ENCODE measurements around the gene PTPN4.

PTPN4 gene, protein sequence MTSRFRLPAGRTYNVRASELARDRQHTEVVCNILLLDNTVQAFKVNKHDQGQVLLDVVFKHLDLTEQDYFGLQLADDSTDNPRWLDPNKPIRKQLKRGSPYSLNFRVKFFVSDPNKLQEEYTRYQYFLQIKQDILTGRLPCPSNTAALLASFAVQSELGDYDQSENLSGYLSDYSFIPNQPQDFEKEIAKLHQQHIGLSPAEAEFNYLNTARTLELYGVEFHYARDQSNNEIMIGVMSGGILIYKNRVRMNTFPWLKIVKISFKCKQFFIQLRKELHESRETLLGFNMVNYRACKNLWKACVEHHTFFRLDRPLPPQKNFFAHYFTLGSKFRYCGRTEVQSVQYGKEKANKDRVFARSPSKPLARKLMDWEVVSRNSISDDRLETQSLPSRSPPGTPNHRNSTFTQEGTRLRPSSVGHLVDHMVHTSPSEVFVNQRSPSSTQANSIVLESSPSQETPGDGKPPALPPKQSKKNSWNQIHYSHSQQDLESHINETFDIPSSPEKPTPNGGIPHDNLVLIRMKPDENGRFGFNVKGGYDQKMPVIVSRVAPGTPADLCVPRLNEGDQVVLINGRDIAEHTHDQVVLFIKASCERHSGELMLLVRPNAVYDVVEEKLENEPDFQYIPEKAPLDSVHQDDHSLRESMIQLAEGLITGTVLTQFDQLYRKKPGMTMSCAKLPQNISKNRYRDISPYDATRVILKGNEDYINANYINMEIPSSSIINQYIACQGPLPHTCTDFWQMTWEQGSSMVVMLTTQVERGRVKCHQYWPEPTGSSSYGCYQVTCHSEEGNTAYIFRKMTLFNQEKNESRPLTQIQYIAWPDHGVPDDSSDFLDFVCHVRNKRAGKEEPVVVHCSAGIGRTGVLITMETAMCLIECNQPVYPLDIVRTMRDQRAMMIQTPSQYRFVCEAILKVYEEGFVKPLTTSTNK
- total RNA-seq = 142 to 247 reads per million in 2 donors

DNA sequence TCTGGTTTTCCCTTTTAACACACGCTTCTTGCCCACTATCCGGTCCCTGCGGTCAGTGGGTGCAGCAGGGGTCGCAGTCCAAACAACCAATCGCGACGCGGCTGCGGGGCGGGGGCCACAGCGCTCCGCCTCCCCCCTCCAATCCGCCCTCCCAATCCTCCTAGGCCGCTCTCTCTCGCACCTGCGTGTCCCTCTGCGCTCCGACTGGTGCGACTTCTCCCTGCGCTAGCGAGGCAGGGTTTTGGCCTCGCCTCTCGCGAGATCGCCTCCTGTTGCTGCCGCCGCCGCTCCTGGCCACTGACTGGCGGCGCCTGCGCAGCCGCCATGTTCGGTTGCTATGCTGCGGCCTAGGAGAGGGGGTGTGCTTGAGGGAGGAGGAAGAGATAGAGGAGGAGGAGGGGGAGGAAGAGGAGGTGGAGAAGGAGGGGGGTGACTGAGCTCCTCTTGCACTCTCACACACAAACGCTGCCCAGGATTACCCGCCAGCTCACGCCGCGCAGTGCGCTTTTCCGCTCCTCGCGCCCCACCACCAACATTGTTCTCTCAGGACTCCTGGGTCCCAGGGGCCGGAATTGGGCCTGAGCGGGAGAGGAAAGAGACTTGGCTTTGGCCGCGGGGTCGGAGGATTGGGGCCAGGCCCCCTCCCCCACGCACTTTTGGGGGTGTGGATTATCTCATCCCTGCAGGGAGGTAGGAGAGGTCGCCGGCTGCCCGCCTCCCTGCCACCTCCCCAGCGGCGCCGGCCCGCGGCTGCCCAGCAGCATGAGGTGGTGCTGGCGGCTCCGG lies at the start of gene PTPN4:
Gene PTPN4, plus strand, starts transcription at position 472 of the 786 bp plus-strand sequence. CDS start 49,932 bp downstream, outside the sequence.
- peak; percentile 92 for DNase-seq

GRCh38 chr2:119710281-119710680 lies 49.4 kb upstream of the PTPN4 start:
- DNase-seq = no peak

GRCh38 chr2:119711352-119711751 lies 48.4 kb upstream of the PTPN4 start:
- no peak for DNase-seq

GRCh38 chr2:119712571-119712970 lies 47.2 kb upstream of the PTPN4 start:
- DNase-seq = no peak

GRCh38 chr2:119713819-119714490 lies 45.8 kb upstream of the PTPN4 start:
- no peak for DNase-seq

DNA sequence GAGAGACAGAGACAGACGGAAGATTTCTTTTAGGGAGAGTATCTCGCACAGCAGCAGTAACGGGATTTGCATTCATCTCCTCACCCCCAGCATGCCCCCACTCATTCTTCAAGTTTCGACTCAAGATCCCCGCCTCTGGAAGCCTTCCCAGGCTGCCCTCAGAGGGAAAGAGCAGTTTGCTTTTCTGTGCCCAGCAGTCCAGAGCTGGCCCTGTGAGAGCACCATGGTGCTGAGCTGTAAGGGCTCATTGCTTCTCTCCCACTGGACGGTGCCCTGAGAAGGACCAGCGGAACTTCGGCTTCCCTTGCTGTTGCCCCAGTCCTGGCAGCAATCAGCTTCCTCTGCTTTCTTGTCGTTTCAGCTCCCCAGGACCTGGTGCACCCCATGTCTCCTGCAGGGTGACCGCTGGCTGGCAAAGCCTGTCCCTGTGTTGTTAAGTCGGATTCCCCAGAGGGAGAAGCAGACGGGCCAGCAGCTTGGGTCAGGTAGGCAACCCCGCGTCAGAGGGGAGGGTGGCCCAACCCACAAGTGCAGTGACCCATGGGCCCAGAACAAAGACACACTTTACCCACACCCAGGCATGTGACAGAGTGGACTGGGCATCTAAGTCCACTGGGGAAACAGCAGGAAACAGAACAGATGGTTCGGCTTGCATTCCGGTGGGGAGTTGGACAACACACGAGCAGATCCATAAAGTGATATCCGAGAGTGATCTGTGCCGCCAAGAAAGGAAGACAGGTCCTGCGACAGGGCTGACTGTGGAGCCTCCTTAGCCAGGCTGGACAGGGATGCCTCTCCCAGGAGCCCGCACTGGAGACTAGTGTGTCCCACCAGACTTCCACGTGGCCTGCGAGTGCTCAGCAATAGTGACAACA lies 44.1 kb upstream of the PTPN4 start:
- no peak for DNase-seq

- no peak for DNase-seq
These were observed 43.4 kb upstream of the PTPN4 start for GRCh38 chr2:119716284-119716672.

DNA sequence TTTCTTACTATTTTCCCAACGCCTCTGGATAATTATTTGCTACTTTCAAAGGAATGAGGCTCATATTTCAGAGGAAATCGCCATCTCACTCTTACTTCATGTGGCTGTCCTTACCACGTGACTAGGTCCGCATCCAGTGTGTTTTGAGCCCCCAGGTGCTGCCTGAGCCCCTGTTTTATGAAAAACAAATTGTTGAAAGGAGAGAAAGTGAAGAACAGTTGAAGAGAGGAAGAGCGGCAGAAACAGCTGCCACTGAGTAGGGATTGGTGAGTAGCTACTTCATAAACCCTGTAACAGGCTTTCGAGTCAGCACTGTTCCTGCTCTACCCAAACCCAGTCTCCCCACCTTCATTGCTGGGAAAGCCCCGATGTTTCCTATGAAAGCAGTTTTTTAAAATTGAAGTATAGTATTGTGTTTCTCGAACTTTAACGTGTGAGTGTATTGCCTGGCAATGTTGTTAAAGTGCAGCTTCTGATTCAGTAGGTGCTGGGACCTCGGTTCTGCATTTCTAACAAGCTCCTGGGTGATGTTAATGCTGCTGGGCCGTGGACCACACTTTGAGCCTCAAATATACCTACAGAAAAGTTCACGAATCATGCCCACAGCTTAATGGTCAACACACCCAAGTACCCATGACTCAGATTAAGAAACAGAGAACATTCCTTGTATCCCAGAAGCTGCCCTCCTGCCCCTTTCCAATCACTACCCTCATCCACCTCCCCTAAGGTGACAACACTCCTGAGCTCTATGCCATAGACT lies 41.0 kb upstream of the PTPN4 start:
- DNase-seq = no peak

GRCh38 chr2:119719261-119719627 lies 40.5 kb upstream of the PTPN4 start:
- DNase-seq = no peak

DNA sequence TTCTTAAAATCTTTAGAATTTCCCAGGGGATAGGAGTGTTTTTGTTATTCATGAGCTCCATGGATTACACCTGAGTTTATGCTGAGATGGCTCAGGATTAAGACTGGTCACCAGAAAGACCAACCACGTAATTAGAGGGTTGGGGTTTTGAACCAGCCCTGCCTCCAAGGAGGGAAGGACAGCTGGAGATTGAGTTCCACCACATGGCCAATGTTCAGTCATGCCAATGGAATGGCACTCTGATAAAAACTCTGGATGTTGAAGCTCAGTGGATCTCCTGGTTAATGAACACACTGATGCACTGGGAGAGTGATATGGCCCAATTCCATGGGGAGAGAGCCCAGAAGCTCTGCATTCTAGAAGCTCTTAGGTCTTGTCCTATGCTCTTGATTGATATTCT lies 38.7 kb upstream of the PTPN4 start:
- no peak for DNase-seq

GRCh38 chr2:119721462-119721861 lies 38.3 kb upstream of the PTPN4 start:
- DNase-seq = no peak

DNA sequence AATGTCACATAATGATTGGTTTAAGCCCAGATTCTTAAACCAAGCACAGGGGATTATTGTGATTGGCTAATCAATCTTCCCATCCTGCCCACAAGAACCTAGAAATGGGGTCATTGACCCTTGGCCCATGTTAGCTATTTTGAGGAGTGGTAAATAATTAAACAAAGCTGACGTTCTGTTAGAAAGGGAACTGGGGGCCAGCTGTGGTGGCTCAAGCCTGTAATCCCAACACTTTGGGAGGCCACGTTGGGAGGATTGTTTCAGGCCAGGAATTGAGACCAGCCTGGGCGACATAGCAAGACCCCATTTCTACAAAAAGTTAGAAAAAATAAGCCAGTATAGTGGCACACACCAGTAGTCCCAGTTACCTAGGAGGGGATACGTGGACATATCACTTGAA lies 37.8 kb upstream of the PTPN4 start:
- DNase-seq = no peak

GRCh38 chr2:119723186-119723585 lies 36.5 kb upstream of the PTPN4 start:
- no peak for DNase-seq

DNA sequence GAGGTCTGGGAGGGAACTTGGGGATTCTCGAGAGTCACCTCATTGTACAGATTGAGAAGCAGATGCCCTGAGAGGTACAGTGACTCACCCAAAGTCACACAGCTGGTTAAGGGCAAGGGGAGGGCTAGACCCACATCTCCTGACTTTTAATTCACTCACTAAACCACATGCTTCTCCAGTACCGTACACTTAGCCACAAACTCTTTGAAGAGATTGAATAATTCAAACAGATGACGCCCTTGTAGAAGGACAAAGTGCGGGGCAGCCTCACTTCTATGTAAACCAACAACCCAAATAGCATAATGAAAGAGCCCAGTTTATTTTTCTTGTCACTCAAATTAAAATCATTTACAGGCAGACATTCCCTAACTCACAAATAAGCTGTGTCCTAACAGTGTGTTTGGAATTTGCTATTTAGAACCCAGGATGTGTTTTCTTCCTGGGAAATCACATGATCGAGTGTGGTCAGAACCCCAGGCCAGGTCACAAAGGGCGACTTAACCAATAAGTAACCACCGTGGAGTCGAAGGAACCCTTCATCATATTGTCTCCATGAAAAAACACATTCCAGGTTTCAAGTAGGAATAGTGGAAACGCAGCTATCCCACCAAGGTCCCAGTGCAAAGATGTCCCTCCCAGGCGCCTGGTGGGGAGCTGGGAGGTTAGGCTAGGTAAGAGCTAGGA lies 35.8 kb upstream of the PTPN4 start:
- no peak for DNase-seq

GRCh38 chr2:119724656-119725485 lies 34.9 kb upstream of the PTPN4 start:
- DNase-seq = no peak

- no peak for DNase-seq
These were observed 32.2 kb upstream of the PTPN4 start for GRCh38 chr2:119727493-119727892.

DNA sequence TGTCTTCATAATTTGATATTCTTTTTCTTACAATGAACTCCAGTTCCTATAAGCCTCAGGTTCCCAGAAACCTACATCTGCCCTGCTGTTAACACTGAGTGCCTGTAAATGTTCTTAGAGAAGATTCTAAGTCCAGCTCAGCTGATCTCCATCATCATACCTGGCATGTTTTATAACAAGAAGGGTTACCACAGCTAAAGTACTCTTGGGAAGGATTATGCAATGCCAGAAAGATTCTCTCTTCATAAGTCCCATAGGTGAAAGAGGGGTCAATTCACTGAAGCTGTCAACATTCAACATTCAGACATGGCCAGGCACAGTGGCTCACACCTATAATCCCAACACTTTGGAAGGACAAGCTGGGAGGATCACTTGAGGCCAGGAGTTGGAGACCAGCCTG lies 31.3 kb upstream of the PTPN4 start:
- DNase-seq = no peak

GRCh38 chr2:119730671-119731177 lies 29.0 kb upstream of the PTPN4 start:
- DNase-seq = no peak

GRCh38 chr2:119731983-119732382 lies 27.7 kb upstream of the PTPN4 start:
- DNase-seq = no peak

Data from T-helper 9 cell (primary cell).